NCI-H2107 treated with DMSO at 0.1 percent for 48 hours (cell line): ENCODE results near the gene GATA5.

Experiments
- DNase-seq: peaks from one replicate; lab custom pipeline; 2025; ENCODE audit not compliant: unreplicated experiment; lab: John Stamatoyannopoulos, UW

Gene GATA5

DNA sequence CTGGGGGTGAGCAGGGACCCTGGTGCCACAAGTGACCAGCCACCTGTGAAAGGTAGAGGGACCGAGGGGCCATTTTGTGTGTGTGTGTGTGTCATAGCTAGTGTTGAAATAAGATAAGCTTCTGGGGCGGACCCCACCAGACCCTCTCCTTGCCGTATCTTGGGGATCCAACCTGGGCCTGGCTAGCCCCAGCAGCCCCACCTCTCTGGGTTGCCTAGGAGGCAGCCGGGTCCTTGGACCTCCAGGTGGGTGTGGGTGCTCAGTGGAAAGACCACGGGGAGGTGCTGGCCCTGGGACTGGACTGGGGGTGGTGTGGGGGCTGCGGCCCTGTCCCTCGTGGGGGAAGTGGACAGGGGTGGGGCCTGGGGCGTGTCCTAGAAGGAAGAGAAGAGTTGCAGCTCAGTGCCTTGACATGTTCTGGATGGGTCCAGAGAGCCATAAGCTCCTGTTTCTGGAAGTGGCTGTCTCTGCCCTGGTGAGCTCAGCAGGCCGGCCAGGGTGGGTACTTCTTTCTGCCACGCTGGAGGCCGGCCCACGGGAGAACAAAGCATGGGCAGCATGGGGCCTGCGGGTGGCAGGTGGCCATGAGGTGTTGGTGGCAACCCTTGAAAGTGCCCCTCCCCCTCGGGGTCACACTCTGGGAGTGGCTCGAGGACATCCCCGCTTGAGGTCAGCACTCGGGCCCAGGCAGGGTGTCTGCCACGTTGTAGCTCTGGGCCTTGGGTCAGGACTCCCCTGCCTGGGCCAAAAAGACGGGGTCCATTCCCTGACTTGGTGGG is 56.9 kb downstream of the GATA5 start:
- no peak for DNase-seq

DNA sequence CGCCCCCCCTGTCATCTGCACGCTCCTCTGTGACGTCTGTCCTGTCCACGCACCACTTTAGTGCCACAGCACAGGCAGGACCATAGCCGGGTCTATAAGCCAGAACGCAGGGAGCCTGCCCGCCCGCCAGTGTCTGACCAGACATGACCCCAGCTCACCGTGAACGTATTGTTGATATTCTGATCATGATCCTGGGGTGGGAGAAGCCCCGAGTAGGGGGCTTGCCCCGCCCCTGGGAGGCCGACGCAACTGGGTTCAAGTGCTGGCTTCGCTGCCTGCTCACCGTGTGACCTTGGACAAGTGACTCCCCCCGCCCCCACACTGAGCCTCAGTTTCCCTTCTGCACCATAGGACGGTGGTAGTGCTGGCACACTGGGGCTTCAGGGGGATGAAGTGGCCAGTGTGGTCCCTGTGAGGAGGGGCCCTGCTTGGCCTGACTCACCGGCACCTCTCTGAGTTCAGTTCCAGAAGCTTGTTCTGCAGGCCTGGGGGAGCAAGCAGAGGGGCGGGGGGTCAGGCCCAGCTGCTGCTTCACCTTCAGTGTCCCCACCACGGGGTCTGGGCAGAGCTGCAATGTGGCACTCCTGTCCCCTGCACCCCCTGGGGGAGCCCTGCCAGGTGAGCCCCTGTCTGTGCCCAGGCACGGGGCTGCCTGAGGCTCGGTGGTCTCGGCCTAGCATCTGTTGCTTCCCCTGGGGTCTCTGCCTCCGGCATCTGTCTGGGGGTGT is 57.6 kb downstream of the GATA5 start:
- no peak for DNase-seq

DNA sequence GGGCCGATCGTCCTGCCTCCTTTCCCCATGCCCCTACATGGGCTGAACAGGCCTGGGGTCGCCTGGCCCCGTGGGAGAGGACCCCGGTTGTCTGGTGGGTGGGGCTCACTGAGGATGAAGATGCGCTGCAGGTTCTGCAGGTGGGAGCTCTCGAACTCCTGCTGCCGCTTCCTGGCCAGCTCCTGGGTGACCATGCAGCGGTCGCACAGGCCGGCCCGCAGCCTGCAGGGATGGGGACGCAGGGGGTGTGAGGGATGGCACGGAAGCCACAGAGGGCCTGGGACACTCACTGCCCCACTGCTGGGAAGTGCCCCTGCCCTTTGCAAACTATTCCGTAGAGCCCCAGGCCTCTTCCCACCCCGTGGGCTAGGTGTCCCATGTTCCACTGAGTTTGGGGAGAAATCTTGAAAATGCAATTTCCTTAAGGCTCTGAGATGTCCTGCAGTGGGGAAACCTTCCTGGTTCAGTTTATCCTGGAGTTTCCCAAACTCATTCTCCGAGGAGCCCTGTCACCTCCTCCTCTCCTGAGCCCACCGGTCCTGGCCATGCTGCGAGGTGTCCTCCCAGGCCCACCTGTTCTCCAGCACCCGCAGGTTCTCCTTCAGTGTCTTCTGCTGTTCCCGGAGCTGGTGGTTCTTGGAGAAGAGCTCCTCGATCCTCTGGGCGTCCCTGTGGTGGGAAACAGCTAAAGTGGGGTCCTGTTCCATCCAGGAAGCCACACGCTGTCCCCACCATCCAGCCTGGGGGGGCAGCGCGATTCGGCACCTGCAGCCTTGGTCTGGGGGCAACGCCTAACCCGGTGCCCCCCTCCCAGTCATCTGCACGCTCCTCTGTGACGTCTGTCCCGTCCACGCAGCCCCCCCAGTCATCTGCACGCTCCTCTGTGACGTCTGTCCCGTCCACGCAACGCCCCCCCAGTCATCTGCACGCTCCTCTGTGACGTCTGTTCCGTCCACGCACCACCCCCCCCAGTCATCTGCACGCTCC is 58.9 kb downstream of the GATA5 start:
- no peak for DNase-seq

DNA sequence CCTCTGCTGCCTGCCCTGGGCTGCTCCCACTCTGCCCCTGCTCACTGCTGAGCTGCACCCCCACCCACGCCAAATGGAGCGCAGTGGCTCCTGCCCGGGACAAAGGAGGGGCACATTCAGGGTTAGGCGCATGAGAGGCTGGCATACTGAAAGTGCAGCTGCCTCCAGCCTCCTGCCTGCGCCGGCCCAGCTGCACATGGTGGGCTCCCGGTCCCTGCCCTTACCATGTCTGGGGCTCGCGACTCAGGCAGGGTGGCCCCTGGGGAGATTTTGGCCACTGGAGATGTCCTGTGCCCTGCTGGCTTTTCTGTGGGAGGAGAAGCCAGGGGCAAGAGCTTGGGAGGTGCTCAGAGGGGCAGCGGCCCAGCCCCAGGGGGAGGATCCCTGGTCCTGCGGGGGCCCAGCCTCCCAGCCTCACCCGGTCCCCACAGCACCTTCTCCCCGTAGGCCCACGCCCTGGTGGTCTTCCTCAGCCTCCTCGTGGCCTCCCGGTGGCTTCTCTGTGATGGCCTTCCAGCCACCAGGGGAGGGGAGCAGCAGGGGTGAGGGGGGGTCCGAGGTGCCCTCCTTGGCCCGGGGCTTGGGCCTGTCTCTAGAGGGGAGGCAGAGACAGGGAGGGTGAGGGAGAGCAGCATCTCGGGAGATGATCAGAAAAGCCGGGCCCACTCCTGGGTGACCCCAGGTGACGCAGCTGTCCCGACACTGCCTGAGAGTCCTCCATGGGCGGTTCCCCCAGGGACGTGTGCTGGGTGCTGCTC is 60.3 kb downstream of the GATA5 start:
- no peak for DNase-seq

DNA sequence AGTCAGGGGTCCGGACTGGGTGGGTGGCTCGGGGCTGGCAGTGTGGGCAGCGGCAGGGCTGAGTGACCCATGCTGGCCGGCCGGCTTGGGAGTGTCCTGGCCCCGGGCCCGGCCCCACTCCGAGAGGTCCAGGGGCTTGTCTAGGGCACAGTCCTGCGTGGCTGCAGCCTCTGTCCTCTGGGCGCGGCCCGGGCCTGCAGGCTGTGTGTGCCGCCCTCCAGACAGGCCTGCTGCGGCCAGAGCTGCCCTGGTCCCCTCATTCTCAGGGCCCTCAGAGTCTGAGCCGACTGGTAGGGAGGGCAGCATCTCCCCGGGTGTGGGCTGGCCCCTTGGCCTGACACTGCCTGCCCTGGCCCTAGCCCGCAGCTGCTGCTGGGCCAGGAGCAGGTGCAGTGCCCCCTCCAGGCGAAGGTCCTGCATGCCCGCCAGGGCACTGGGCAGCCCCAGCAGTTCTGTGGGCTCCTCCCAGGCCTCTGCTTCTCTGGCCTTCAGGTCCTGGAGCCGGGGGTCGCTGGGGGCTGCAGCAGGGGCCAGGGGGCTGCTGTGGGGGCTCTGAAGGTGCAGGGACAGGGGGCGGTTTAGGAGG is 61.8 kb downstream of the GATA5 start:
- no peak for DNase-seq
